Hematopoietic multipotent progenitor cell treated with erythropoietin and hydrocortisone succinate and interleukin-3 and kit ligand, for 4 days (in vitro differentiated cells): Measurements from ENCODE around the gene SENP2.
"Not testable (repeated sequence)": the region's sequence is repeated elsewhere in the genome, so short reads cannot be mapped to it uniquely, and the experiment has no call there.

Experiments used
- DNase-seq: peaks from one replicate; pipeline ENCODE4 v3.0.0-alpha.2; 2015

The SENP2 gene

DNA sequence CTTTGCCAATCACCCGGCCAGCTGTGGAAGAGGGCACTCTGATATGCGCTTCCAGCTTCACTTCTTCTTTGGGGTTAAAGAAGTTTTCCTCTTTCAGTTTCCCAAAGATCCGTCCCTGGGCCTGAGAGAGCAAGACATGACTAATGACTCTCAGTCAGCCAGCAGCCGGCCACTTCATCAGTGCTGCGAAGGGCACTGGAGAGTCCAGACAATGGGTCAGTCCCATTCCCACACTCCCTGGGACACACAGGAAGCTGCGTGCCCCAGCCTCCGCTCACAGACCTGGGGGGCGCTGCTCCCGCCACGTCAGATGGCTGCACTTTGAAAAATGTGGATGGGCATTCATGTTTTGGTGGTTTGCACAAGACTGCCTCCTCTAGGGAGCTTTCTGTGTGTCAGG lies 63.3 kb downstream of the SENP2 start:
- DNase-seq, result no peak

GRCh38 chr3:185651971-185652370 lies 65.9 kb downstream of the SENP2 start:
- no peak for DNase-seq

- no peak for DNase-seq
Observed at GRCh38 chr3:185653949-185654757, 68.1 kb downstream of the SENP2 start.

DNA sequence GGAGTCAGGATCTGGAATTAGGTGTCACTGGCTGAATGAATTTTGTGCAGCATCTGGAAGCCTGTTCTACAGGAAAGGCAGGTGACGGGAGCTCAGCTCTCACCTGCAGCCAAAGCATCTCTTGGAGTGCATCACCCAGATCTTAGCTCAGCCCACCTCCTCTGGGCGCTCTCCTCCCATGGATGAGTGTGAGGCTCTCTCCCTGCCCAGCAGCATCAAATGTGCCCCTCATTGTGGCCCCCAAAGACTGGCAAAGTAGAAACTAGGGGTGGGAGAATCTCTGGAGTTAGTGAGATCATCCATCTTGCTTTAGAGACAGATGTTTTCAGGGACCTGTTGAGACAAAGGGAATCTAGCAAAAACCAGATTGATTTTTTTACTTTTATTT lies 68.7 kb downstream of the SENP2 start:
- no peak for DNase-seq

DNA sequence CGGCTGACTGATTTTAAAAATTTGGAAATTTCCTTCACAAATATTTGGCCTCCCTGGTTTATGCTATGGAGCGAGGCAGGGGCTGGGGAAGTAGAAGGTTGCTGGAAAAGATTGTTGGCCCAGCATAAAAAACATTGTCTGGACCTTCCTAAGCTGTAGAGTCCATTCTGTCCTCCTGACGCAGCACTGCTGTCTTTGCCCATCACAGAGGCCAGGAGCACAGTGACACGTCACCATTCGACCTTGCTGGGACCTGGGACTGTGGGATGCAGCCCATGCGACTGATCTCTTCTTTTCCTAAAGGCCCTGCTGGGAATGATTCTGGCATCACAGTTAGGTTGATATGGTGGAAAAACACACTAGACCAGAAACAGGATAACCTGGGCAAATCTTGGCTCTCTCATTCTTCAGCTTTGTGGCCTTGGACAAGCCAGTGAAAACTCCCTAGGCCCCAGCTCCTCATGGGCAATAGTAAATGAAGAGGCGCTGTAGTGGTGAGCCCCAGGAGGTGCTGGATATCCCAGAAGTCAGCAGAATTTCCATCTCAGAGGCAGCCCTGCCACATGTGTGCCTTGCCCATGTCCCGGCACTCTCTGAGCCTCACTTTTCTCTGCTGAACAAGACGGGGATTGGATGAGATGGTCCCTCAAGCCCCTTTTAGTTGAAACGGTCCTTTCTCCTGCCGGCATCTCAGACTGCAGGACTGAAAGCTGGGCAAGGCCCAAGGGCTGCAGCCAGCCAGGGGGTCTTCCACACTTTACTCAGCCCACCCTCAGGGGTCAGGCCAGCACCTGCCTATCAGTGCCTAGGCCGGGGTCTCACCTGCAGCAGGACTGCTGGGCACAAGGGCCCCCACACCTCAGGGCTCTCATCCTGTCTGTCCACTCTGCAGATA lies 69.6 kb downstream of the SENP2 start:
- no peak for DNase-seq

GRCh38 chr3:185656321-185656840 lies 70.3 kb downstream of the SENP2 start:
- no peak for DNase-seq

- no peak for DNase-seq
Observed at GRCh38 chr3:185657211-185657610, 71.1 kb downstream of the SENP2 start.

GRCh38 chr3:185657691-185658503 lies 71.8 kb downstream of the SENP2 start:
- DNase-seq, result no peak

- DNase-seq, result peak; percentile 55
Observed at GRCh38 chr3:185658504-185658912, 72.4 kb downstream of the SENP2 start.

GRCh38 chr3:185658943-185659342 lies 72.8 kb downstream of the SENP2 start:
- DNase-seq, result no peak

- peak; percentile 92 for DNase-seq
Observed at GRCh38 chr3:185659942-185660921, 74.1 kb downstream of the SENP2 start.

- DNase-seq, result not testable (repeated sequence)
Observed at GRCh38 chr3:185661296-185661695, 75.2 kb downstream of the SENP2 start.

GRCh38 chr3:185661772-185662171 lies 75.7 kb downstream of the SENP2 start:
- no peak for DNase-seq

DNA sequence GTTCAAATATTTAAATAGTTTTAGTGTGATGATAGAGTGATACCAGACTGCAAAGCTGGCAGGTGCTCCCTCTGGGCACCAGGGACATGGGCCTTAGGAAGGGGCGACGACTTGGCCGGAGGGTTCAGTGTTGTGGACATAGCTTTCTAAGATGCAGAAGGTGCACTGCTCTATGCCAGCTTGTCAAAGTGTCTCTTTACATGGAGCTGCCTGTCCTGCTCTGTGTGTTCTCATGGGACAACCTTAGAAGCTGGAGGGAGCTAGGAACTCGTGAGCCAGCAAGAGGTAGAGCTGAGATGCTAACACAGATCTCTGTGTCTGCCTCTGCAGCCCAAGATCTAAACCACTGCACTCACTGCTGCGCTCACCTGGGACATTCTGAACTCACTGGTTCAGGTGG lies 77.8 kb downstream of the SENP2 start:
- no peak for DNase-seq

DNA sequence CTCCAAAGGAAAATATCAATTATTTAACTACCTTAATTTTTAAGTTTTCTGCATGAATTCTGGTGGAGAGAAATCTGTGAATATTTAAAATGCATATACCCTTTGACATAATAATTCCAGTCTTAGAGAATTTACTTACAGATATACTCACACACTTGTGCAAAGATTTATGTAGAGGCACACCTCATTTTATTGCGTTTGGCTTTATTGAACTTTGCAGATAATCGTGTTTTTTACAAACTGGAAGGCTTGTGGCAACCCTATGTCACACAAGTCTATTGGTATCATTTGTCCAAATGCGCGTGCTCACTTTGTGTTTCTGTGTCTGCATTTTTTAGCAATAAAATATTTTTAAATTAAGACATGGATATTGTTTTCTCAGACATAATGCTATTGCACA lies 81.5 kb downstream of the SENP2 start:
- no peak for DNase-seq

- DNase-seq, result peak; percentile 86
Observed at GRCh38 chr3:185677146-185677829, 91.2 kb downstream of the SENP2 start.

- DNase-seq, result no peak
Observed at GRCh38 chr3:185678027-185678426, 91.9 kb downstream of the SENP2 start.

- no peak for DNase-seq
Observed at GRCh38 chr3:185680231-185680630, 94.1 kb downstream of the SENP2 start.
